NAMALWA (cell line): Measurements from ENCODE around the gene GMEB2.

Source experiments
- DNase-seq: peaks from one replicate; pipeline ENCODE4 v3.0.0-alpha.2; 2015; ENCODE audit warnings: low spot score

GMEB2 gene

GRCh38 chr20:63544241-63544957 lies 82.5 kb downstream of the GMEB2 start:
- DNase-seq = no peak

- DNase-seq = no peak
Observed at GRCh38 chr20:63543733-63544132, 83.2 kb downstream of the GMEB2 start.

GRCh38 chr20:63543131-63543530 lies 83.8 kb downstream of the GMEB2 start:
- no peak for DNase-seq

- DNase-seq = no peak
Observed at GRCh38 chr20:63542696-63543095, 84.2 kb downstream of the GMEB2 start.

GRCh38 chr20:63542031-63542559 lies 84.8 kb downstream of the GMEB2 start:
- DNase-seq = no peak

DNA sequence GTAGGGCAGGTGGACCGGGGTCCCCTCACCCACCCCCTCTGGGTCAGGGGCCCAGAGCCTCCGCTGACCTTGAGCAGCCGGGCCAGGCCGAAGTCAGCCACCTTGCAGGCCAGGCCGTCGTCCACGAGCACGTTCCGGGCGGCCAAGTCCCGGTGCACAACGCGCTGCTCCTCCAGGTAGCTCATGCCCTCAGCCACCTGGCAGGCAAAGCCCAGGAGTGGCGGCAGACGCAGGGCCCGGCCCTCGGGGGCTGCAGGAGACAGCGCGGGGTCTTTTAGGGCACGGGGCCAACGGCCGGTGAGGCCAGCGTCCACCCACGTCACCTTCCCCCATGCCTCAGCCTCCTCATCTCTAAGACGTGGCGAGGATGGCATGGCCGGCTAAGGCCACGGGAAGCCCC lies 85.5 kb downstream of the GMEB2 start:
- DNase-seq = no peak

DNA sequence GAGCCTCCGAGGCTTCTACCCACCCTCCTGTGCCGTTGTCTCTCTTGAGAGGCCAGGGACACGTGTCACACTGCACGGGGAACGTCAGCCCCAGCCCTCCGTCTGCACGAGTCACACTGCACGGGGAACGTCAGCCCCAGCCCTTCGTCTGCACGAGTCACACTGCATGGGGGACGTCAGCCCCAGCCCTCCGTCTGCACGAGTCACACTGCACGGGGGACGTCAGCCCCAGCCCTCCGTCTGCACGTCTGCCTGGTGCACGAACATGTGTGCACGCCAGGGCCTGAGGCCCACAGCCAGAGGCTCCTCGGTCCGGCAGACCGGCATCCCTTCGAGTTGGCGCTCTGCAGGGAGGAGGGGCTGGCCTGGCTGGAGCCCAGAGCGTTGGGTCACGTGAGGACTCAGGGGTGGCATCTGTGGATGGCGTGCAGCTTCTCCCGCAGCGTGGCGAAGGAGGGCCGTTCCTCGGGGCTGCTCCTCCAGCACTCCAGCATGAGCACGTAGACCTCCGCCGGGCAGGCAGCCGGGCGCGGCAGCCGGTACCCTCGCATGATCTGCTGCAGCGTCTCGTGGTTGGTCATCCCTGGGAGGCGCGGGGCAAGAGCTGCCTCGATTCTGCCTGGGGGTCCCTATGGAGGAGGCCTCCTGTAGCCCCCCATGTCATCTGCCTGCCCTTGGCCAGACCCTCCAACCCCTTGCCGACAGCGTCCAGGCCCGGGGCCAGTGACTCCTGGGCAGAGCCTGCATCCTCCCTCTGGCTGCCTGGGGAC lies 86.3 kb downstream of the GMEB2 start:
- no peak for DNase-seq

- no peak for DNase-seq
Observed at GRCh38 chr20:63539441-63540370, 87.2 kb downstream of the GMEB2 start.

DNA sequence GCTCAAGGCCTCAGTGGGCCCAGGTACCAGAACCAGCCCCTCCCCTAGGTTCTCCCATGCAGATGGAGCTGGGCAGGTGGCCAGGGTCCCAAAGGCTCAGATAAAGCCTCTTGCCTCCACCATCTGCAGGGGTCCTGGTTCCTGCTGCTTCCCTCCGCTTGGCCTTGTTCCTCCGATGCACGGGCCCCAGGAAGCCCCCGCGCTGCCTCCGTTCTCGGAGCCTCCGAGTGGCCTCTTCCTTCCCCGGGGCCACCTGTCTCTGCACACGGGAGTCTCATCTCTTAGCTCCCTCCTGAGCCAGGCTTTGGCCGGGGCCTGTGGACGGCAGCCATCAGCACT lies 87.8 kb downstream of the GMEB2 start:
- DNase-seq = no peak

DNA sequence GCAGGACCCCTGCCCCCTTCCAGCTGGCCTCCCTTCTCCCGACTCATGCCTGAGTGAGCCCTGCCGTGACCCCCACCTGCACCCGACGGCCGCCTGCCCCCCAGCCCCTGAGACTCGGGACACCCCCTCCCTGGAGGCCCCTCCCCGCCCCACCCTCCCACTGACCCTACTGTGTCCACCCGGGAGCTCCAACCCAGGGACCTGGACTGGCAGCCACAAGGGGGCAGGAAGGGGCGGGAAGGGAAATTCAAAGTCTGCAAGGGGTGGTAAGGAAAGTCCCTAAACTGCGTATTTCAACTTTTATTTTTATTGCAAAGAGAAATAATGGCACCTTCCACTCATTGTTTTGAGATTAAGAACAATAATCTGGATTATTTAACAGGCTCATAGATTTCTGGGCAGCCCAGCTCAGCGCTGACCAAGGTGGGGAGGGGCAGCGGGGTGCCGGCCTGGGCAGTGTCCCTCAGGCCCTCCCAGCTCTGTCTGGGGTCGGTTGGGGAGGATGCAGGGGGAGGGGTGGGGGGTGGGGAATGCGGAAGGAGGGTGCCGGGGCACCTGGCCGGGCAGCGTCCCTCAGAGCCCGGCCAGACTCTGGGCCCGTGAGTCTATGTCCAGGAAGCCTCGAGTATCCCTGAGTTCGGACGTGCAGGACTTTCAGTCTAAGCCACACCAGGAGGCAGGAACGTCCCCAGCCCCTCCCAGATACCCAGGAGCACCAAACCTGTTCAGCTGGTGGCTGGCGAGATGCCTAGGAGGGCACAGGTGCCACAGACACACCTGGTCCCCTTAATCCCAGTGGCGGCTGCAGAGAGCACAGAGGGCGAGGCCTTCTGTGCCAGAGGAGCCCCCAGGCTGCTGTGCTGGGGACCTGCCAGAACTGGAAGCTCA lies 88.5 kb downstream of the GMEB2 start:
- no peak for DNase-seq
